DOHH2 (cell line): Measurements from ENCODE around the gene MPPE1.

Experiments
- H3F3A ChIP-seq: fragments of 200-600 bp; sonication (generic), shearing (Covaris generic); 2 replicates; pipeline ENCODE4 v1.6.0; 2016; ENCODE audit warnings: antibody characterized with exemption, mild to moderate bottlenecking; ENCODE audit not compliant: control insufficient read depth, insufficient read depth
- H3K27ac ChIP-seq: fragments of 200-600 bp; sonication (generic); 2 replicates; pipeline ENCODE4 v1.5.1; 2014; ENCODE audit warnings: low read depth, mild to moderate bottlenecking, low read length, moderate library complexity
- H3K27me3 ChIP-seq: fragments of 200-600 bp; sonication (generic); 2 replicates; pipeline ENCODE4 v1.6.1; 2014; ENCODE audit warnings: mild to moderate bottlenecking, low read length, mixed read lengths; ENCODE audit not compliant: control insufficient read depth
- H3K36me3 ChIP-seq: fragments of 200-600 bp; sonication (generic); 2 replicates; pipeline ENCODE4 v1.6.1; 2014; ENCODE audit warnings: mild to moderate bottlenecking, low read length, moderate library complexity, mixed read lengths; ENCODE audit not compliant: control insufficient read depth
- H3K4me1 ChIP-seq: fragments of 200-600 bp; sonication (generic); 2 replicates; pipeline ENCODE4 v1.6.1; 2014; ENCODE audit warnings: mild to moderate bottlenecking, low read length, mixed read lengths; ENCODE audit not compliant: control insufficient read depth
- H3K4me2 ChIP-seq: fragments of 200-600 bp; sonication (generic); 2 replicates; pipeline ENCODE4 v1.6.0; 2014; ENCODE audit warnings: mild to moderate bottlenecking, low read length, moderate library complexity
- H3K4me3 ChIP-seq: fragments of 200-600 bp; sonication (generic); 2 replicates; pipeline ENCODE4 v1.5.1; 2014; ENCODE audit warnings: mild to moderate bottlenecking, low read length, mixed read lengths
- H3K79me2 ChIP-seq: fragments of 200-600 bp; sonication (generic); 2 replicates; pipeline ENCODE4 v1.6.1; 2014; ENCODE audit warnings: mild to moderate bottlenecking, low read length, mixed read lengths; ENCODE audit not compliant: control insufficient read depth
- H3K9me2 ChIP-seq: fragments of 200-600 bp; sonication (generic); replicated peaks from 2 replicates; pipeline ENCODE4 v1.6.1; 2014; ENCODE audit warnings: mild to moderate bottlenecking, low read length, mixed read lengths; ENCODE audit not compliant: control insufficient read depth
- H3K9me3 ChIP-seq: fragments of 200-600 bp; sonication (generic); 2 replicates; pipeline ENCODE4 v1.6.1; 2014; ENCODE audit warnings: antibody characterized with exemption, low read length, mixed read lengths; ENCODE audit not compliant: control insufficient read depth, insufficient read depth
- H4K20me1 ChIP-seq: fragments of 200-600 bp; sonication (generic); 2 replicates; pipeline ENCODE4 v1.6.0; 2014; ENCODE audit warnings: low read depth, mild to moderate bottlenecking, antibody characterized with exemption, low read length, moderate library complexity; ENCODE audit not compliant: control insufficient read depth, insufficient read depth
- CTCF ChIP-seq: fragments of 200-600 bp; sonication (generic); IDR thresholded peaks from one replicate; pipeline ENCODE4 v1.5.1; 2014; ENCODE audit warnings: antibody characterized with exemption, mild to moderate bottlenecking, low read depth, low read length; ENCODE audit not compliant: poor library complexity, severe bottlenecking
- EZH2phosphoT487 ChIP-seq: fragments of 200-600 bp; sonication (generic); IDR thresholded peaks from 2 replicates; pipeline ENCODE4 v1.6.1; 2017; ENCODE audit warnings: borderline replicate concordance, mild to moderate bottlenecking, antibody characterized with exemption, low read length, moderate library complexity, mixed read lengths

MPPE1 gene

GRCh38 chr18:11877497-11878135 is 30.5 kb downstream of the MPPE1 start:
- H3K4me1 ChIP-seq = peaks cover 16% of the 10 kb centered on the region
- no peaks in the 10 kb centered on the region for H3K9me2 ChIP-seq
- no peaks in the 10 kb centered on the region for H3K9me3 ChIP-seq
- H3K27ac ChIP-seq = no peak overlapping the region
- no peaks in the 10 kb centered on the region for H4K20me1 ChIP-seq
- H3K36me3 ChIP-seq = peaks cover 28% of the 10 kb centered on the region
- no peak overlapping the region for H3K4me3 ChIP-seq
- H3K4me2 ChIP-seq = no peak overlapping the region
- TF ChIP-seq EZH2phosphoT487 (no peak), CTCF (no peak)
- peaks cover 4% of the 10 kb centered on the region for H3F3A ChIP-seq
- no peaks in the 10 kb centered on the region for H3K27me3 ChIP-seq
- no peaks in the 10 kb centered on the region for H3K79me2 ChIP-seq

GRCh38 chr18:11874676-11875075 is 33.4 kb downstream of the MPPE1 start:
- Histone ChIP-seq H3K27me3 (no peaks in the 10 kb centered on the region), H3K4me2 (no peak overlapping the region), H3K79me2 (no peaks in the 10 kb centered on the region), H3K27ac (no peak overlapping the region), H3K4me3 (no peak overlapping the region), H3K9me2 (no peaks in the 10 kb centered on the region), H3K36me3 (peaks cover 15% of the 10 kb centered on the region; the same call in 1 of the 2 replicates), H4K20me1 (no peaks in the 10 kb centered on the region), H3K9me3 (no peaks in the 10 kb centered on the region), H3F3A (0 out of 2 replicates have a peak, but pooled peaks cover 3% of the 10 kb centered on the region), H3K4me1 (no peaks in the 10 kb centered on the region)
- no peak for TF ChIP-seq EZH2phosphoT487
- TF ChIP-seq CTCF = no peak

- Histone ChIP-seq H3K4me1 (peaks cover 1% of the 10 kb centered on the region), H4K20me1 (no peaks in the 10 kb centered on the region), H3K4me3 (no peak overlapping the region), H3K4me2 (no peak overlapping the region), H3F3A (0 out of 2 replicates have a peak, but pooled peaks cover 3% of the 10 kb centered on the region), H3K9me3 (no peaks in the 10 kb centered on the region), H3K27me3 (no peaks in the 10 kb centered on the region), H3K9me2 (no peaks in the 10 kb centered on the region), H3K36me3 (peaks cover 15% of the 10 kb centered on the region; the same call in 1 of the 2 replicates), H3K79me2 (no peaks in the 10 kb centered on the region), H3K27ac (no peak overlapping the region)
- TF ChIP-seq CTCF (no peak), EZH2phosphoT487 (no peak)
These were observed 34.3 kb downstream of the MPPE1 start for GRCh38 chr18:11873670-11874340.
